RWPE2 (cell line): Measurements from ENCODE around the gene EIF1.

ENCODE experiments used
- ATAC-seq: fragments of 200-7000 bp; cut with Tn5 transposase; 3 replicates; pipeline ENCODE4 v1.9.1; 2021; ENCODE audit warnings: low read depth
- DNase-seq: peaks from one replicate; pipeline ENCODE4 v3.0.0-alpha.2; 2020; ENCODE audit warnings: low spot score
- H3K27ac ChIP-seq: fragments of 450-650 bp; 2 replicates; pipeline ENCODE4 v1.5.1; 2017; ENCODE audit warnings: mild to moderate bottlenecking; ENCODE audit not compliant: poor library complexity, severe bottlenecking
- H3K27me3 ChIP-seq: fragments of 250-450 bp; sonication (Bioruptor Pico); 2 replicates; pipeline ENCODE4 v1.5.1; 2021; ENCODE audit warnings: mild to moderate bottlenecking, moderate library complexity; ENCODE audit not compliant: insufficient read depth, poor library complexity, severe bottlenecking
- H3K36me3 ChIP-seq: fragments of 250-450 bp; sonication (Bioruptor Pico); 2 replicates; pipeline ENCODE4 v1.5.1; 2020; ENCODE audit warnings: low read depth, mild to moderate bottlenecking, moderate library complexity
- H3K4me1 ChIP-seq: fragments of 250-450 bp; sonication (Bioruptor Pico); 2 replicates; pipeline ENCODE4 v1.5.1; 2021; ENCODE audit warnings: mild to moderate bottlenecking, moderate library complexity; ENCODE audit not compliant: insufficient read depth, poor library complexity, severe bottlenecking
- H3K4me3 ChIP-seq: fragments of 250-450 bp; sonication (Bioruptor Pico); 2 replicates; pipeline ENCODE4 v1.5.1; 2021; ENCODE audit warnings: mild to moderate bottlenecking, moderate library complexity; ENCODE audit not compliant: severe bottlenecking
- H3K9me3 ChIP-seq: fragments of 250-450 bp; sonication (Bioruptor Pico); 2 replicates; pipeline ENCODE4 v1.5.1; 2021; ENCODE audit warnings: mild to moderate bottlenecking, moderate library complexity; ENCODE audit not compliant: severe bottlenecking
- TF ChIP-seq, protein P1 (sequence below): fragments of 450-650 bp; IDR thresholded peaks from one replicate; pipeline ENCODE4 v1.5.1; 2017; ENCODE audit warnings: mild to moderate bottlenecking, moderate library complexity; ENCODE audit not compliant: poor library complexity, severe bottlenecking

The EIF1 gene

DNA sequence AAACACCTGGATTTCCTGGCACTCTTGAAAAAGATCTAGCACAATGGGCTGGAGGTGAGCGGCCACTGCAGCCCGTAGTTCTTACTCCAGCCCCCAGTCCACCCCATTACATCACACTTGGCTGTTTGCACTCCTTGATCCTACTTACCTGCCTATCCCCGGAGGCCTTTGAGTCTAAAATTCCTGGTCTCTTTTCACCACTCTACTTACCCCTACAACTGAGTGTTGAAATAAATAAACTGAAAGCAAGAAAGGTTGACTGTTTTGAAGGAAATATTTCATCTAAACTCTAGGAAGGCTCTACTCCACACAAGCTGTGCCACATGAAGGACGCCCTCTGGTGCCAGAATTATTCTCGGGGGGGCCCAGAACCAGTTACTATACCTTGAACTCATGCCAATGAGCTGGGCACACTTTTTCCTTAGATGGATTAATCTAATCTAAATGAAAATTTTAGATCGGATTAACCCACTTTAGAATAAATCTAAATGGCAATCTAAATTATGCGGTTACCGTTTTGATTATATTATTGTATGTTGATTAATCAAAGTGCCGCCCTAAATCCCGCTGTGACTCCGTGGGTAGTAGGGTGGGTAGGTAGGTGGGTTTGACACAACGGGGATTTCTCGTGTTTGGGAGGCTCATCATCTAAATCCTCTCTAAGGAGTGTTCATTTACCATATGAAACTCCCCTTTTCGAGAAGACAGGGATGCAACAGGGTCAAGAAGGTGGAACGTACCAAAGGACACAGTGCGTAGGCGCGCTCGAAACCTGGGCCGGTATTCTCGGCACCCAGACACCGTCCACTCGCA lies 651 bp upstream of the EIF1 start:
- DNase-seq (no peak), ATAC-seq (no peak)
- Histone ChIP-seq H3K36me3 (peaks cover 42% of the 10 kb centered on the region), H3K9me3 (no peaks in the 10 kb centered on the region), H3K27me3 (no peaks in the 10 kb centered on the region), H3K4me3 (peak overlapping the region; percentile 98), H3K27ac (peak overlapping the region; percentile 88), H3K4me1 (peaks cover 3% of the 10 kb centered on the region)
- TF ChIP-seq, protein P1, sequence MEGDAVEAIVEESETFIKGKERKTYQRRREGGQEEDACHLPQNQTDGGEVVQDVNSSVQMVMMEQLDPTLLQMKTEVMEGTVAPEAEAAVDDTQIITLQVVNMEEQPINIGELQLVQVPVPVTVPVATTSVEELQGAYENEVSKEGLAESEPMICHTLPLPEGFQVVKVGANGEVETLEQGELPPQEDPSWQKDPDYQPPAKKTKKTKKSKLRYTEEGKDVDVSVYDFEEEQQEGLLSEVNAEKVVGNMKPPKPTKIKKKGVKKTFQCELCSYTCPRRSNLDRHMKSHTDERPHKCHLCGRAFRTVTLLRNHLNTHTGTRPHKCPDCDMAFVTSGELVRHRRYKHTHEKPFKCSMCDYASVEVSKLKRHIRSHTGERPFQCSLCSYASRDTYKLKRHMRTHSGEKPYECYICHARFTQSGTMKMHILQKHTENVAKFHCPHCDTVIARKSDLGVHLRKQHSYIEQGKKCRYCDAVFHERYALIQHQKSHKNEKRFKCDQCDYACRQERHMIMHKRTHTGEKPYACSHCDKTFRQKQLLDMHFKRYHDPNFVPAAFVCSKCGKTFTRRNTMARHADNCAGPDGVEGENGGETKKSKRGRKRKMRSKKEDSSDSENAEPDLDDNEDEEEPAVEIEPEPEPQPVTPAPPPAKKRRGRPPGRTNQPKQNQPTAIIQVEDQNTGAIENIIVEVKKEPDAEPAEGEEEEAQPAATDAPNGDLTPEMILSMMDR = peak; percentile 84

DNA sequence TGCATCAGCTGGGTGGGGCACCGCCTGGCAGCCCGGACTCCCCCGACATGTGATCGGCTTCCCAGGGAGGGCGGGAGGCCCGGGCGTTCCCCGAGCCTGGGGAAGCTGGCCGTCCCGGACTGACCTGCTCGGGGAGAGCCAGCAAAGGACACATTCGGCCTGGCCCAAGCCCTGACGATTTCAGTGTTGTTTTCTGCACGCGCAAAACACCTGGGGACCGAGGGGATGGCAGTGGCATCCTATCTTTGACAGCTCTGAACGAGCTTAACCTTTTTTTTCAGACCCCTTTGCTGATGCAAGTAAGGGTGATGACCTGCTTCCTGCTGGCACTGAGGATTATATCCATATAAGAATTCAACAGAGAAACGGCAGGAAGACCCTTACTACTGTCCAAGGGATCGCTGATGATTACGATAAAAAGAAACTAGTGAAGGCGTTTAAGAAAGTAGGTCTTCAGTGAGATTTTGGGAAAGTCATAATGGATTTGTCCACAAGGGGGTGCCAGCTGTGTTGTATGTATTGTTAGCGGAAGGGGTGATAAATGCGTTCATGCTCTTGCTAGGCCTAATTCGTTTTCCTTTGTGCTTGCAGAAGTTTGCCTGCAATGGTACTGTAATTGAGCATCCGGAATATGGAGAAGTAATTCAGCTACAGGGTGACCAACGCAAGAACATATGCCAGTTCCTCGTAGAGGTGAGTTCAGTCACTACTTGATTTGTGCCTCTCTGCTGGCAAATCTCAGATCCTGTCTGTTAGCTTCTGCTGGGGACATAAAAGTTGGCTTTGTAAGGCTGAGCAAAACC lies 1.0 kb downstream of the EIF1 start:
- ATAC-seq = no peak
- peaks cover 44% of the 10 kb centered on the region for H3K36me3 ChIP-seq
- TF ChIP-seq, protein P1 = peak; percentile 74
- H3K27me3 ChIP-seq = no peaks in the 10 kb centered on the region
- no peak for DNase-seq
- H3K27ac ChIP-seq = peak overlapping the region; percentile 88
- peak overlapping the region; percentile 98 for H3K4me3 ChIP-seq
- H3K4me1 ChIP-seq = peaks cover 3% of the 10 kb centered on the region
- H3K9me3 ChIP-seq = no peaks in the 10 kb centered on the region

DNA sequence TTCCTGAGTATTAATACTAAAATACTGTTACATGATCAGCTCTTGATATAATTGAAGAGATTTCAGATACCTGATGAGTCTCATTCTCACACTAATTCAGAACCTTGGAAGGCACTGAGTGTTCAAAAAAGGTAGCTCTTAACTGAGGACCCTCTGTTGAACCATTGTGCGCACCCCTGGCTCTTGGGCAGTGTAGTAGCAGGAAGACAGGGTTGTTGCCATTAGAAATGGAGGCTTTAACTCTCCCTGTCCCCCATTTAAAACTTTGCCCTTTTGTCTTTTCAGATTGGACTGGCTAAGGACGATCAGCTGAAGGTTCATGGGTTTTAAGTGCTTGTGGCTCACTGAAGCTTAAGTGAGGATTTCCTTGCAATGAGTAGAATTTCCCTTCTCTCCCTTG lies 1.8 kb downstream of the EIF1 start:
- H3K36me3 ChIP-seq = peaks cover 44% of the 10 kb centered on the region
- H3K9me3 ChIP-seq = no peaks in the 10 kb centered on the region
- TF ChIP-seq, protein P1 = no peak
- DNase-seq = no peak
- H3K27me3 ChIP-seq = no peaks in the 10 kb centered on the region
- peak overlapping the region; percentile 88 for H3K27ac ChIP-seq
- H3K4me3 ChIP-seq = peak overlapping the region; percentile 98
- no peak for ATAC-seq
- peaks cover 3% of the 10 kb centered on the region for H3K4me1 ChIP-seq

- Histone ChIP-seq H3K27ac (peak overlapping the region; percentile 88), H3K4me3 (no peak overlapping the region)
Observed at GRCh38 chr17:41691031-41691777, 2.5 kb downstream of the EIF1 start.

More at GRCh38 chr17:41691031-41691777, 2.5 kb downstream of the EIF1 start:
- Histone ChIP-seq H3K9me3 (no peaks in the 10 kb centered on the region), H3K27me3 (no peaks in the 10 kb centered on the region), H3K36me3 (peaks cover 44% of the 10 kb centered on the region), H3K4me1 (peaks cover 3% of the 10 kb centered on the region)
- TF ChIP-seq, protein P1 = no peak
- ATAC-seq (no peak), DNase-seq (no peak)
